CD4-positive, alpha-beta T cell treated with Interleukin-1 beta for 1 hour (primary cell): ENCODE measurements around the gene SRSF3.
"Not testable (repeated sequence)": the region's sequence is repeated elsewhere in the genome, so short reads cannot be mapped to it uniquely, and the experiment has no call there.

Experiments
- DNase-seq, 2 donors: peaks; one replicate each; pipeline ENCODE4 v3.0.0-alpha.2; 2020 to 2022

Gene SRSF3

GRCh38 chr6:36594029-36594815, at the start of gene SRSF3:
TSS of gene SRSF3 (plus strand) at chr6:36594362. CDS start at chr6:36596763, 2,401 bp downstream.
- peak; percentile 98 for DNase-seq

GRCh38 chr6:36545767-36546307, 48.3 kb upstream of the SRSF3 start:
- DNase-seq, result no peak

GRCh38 chr6:36546308-36546919, 47.7 kb upstream of the SRSF3 start:
- peak in 1 of 2 donors; percentile 31 for DNase-seq

GRCh38 chr6:36546920-36547645, 47.1 kb upstream of the SRSF3 start, which contains the start of gene STK38:
TSS of gene STK38 (minus strand) at chr6:36547479. CDS start at chr6:36540202, 7,277 bp downstream.
- peak; percentile 93 to 94 for DNase-seq

GRCh38 chr6:36547646-36548400, 46.3 kb upstream of the SRSF3 start:
- DNase-seq, result peak in 1 of 2 donors; percentile 24

- no peak for DNase-seq
Observed at GRCh38 chr6:36548401-36548743, 45.8 kb upstream of the SRSF3 start.

GRCh38 chr6:36550473-36551000, 43.6 kb upstream of the SRSF3 start:
- DNase-seq, result no peak

- DNase-seq, result no peak
Observed at GRCh38 chr6:36555750-36556252, 38.4 kb upstream of the SRSF3 start.

- no peak for DNase-seq
Observed at GRCh38 chr6:36556281-36556680, 37.9 kb upstream of the SRSF3 start.

GRCh38 chr6:36559011-36559793, 35.0 kb upstream of the SRSF3 start:
- no peak for DNase-seq

GRCh38 chr6:36560822-36561221, 33.3 kb upstream of the SRSF3 start:
- no peak for DNase-seq

- no peak for DNase-seq
Observed at GRCh38 chr6:36563237-36563927, 30.8 kb upstream of the SRSF3 start.

- no peak for DNase-seq
Observed at GRCh38 chr6:36563928-36564284, 30.3 kb upstream of the SRSF3 start.

- no peak for DNase-seq
Observed at GRCh38 chr6:36566418-36566905, 27.7 kb upstream of the SRSF3 start.

GRCh38 chr6:36570264-36570663, 23.9 kb upstream of the SRSF3 start:
- DNase-seq, result no peak

- DNase-seq, result no peak
Observed at GRCh38 chr6:36571122-36572043, 22.8 kb upstream of the SRSF3 start.

- DNase-seq, result not testable (repeated sequence)
Observed at GRCh38 chr6:36572353-36573311, 21.5 kb upstream of the SRSF3 start.

- no peak for DNase-seq
Observed at GRCh38 chr6:36574679-36575078, 19.5 kb upstream of the SRSF3 start.
